Measurements from ENCODE around the gene NAT9. TPM values are rescaled to one million over a fixed set of nuclear protein-coding genes. Genes with fewer than 3 reads are reported as not detected.

Gene NAT9
- total and polyA plus RNA-seq, 2 donors (not counting 3 experiments of a cell fraction or from before 2014, with no cell fraction given), result 39.3 to 44.8 TPM

GRCh38 chr17:74779501-74779900 is 3.4 kb upstream of the NAT9 start:
- TF ChIP-seq JUN (IDR thresholded peaks at IDR 0.05; ENCODE audit: borderline replicate concordance, insufficient read depth, insufficient read length, low read depth) (no peak), FOS (IDR thresholded peaks at IDR 0.05; ENCODE audit: borderline replicate concordance, insufficient read depth, low read length) (no peak), POLR2A (IDR thresholded peaks at IDR 0.05; ENCODE audit: low read depth, low read length) (no peak), GATA2 (IDR thresholded peaks at IDR 0.05; ENCODE audit: insufficient read depth, insufficient read length, low read depth, low read length) (no peak)
- DNase-seq (ENCODE audit: low read depth, low spot score) (no peak), FAIRE-seq (no peak)
- dilution Hi-C loops (cut with MboI; ENCODE audit: extremely low pct_ligation_motif_present, low sequenced_read_pairs), result no loop called here
- H4K20me1 ChIP-seq (replicated peaks; ENCODE audit: control insufficient read depth, extremely low read depth, insufficient read depth, low read length), result no peaks in the 10 kb centered on the region
- no peaks in the 10 kb centered on the region for H3K27me3 ChIP-seq (ENCODE audit: control insufficient read depth in 2 of 2, insufficient read depth in 2 of 2, low read length in 2 of 2)
- intact Hi-C loops (cut with micrococcal nuclease), result loop anchor here (5.0 kb wide), 1 partner anchor 93 kb away; the partner anchor contains the start of gene FDXR
- no peak overlapping the region for H3K27ac ChIP-seq (ENCODE audit: insufficient read depth, low read depth, low read length)
- H3K4me2 ChIP-seq (ENCODE audit: insufficient read depth, low read length), result no peak overlapping the region
- H3K9me3 ChIP-seq (replicated peaks; ENCODE audit: control insufficient read depth, insufficient read depth, low read length), result no peaks in the 10 kb centered on the region
- peaks cover 0 to 3% of the 10 kb centered on the region in 2 experiments for H3K36me3 ChIP-seq (ENCODE audit: control insufficient read depth in 2 of 2, extremely low read depth in 1 of 2, insufficient read depth in 2 of 2, low read length in 2 of 2)
- POLR2A ChIA-PET, result interaction anchor here (0.7 to 1.1 kb wide), 2 partner anchors 9 to 459 kb away, joined by 3 read pairs; no protein-coding TSS in a partner anchor
- peaks cover 19% of the 10 kb centered on the region for H3K79me2 ChIP-seq (ENCODE audit: control insufficient read depth, insufficient read depth, low read length)
- no peak overlapping the region for H2AFZ ChIP-seq (ENCODE audit: low read depth, low read length)
- no peak overlapping the region for H3K9ac ChIP-seq (replicated peaks; ENCODE audit: extremely low read depth, insufficient read depth, low read length)
- H3K4me1 ChIP-seq (ENCODE audit: control insufficient read depth, extremely low read depth, insufficient read depth, low read length), result peaks cover 7% of the 10 kb centered on the region
- no TSS peak for BruUV-seq (replicated peaks)
- no peaks in the 10 kb centered on the region for H3K9me1 ChIP-seq (replicated peaks; ENCODE audit: control insufficient read depth, extremely low read depth, insufficient read depth, low read length)
- H3K4me3 ChIP-seq (replicated peaks in 1 of 3; ENCODE audit: insufficient read depth in 1 of 3, low read depth in 1 of 3, low read length in 3 of 3), result no peak overlapping the region
- CTCF ChIA-PET, result interaction anchor here (1.3 to 5.5 kb wide), 5 partner anchors 9 to 122 kb away, joined by 3 to 29 read pairs (median 5); partner anchors contain the start of gene GRIN2C

- Histone ChIP-seq H3K9me3 (replicated peaks; ENCODE audit: control insufficient read depth, insufficient read depth, low read length) (no peaks in the 10 kb centered on the region), H3K4me3 (replicated peaks in 1 of 3; ENCODE audit: insufficient read depth in 1 of 3, low read depth in 1 of 3, low read length in 3 of 3) (no peak overlapping the region), H3K9ac (replicated peaks; ENCODE audit: extremely low read depth, insufficient read depth, low read length) (no peak overlapping the region), H3K4me2 (ENCODE audit: insufficient read depth, low read length) (no peak overlapping the region), H3K79me2 (ENCODE audit: control insufficient read depth, insufficient read depth, low read length) (peaks cover 20% of the 10 kb centered on the region), H2AFZ (ENCODE audit: low read depth, low read length) (no peak overlapping the region), H3K27me3 (ENCODE audit: control insufficient read depth in 2 of 2, insufficient read depth in 2 of 2, low read length in 2 of 2) (no peaks in the 10 kb centered on the region), H4K20me1 (replicated peaks; ENCODE audit: control insufficient read depth, extremely low read depth, insufficient read depth, low read length) (no peaks in the 10 kb centered on the region), H3K36me3 (ENCODE audit: control insufficient read depth in 2 of 2, extremely low read depth in 1 of 2, insufficient read depth in 2 of 2, low read length in 2 of 2) (peaks cover 0 to 3% of the 10 kb centered on the region in 2 experiments), H3K9me1 (replicated peaks; ENCODE audit: control insufficient read depth, extremely low read depth, insufficient read depth, low read length) (no peaks in the 10 kb centered on the region), H3K4me1 (ENCODE audit: control insufficient read depth, extremely low read depth, insufficient read depth, low read length) (peaks cover 7% of the 10 kb centered on the region), H3K27ac (ENCODE audit: insufficient read depth, low read depth, low read length) (no peak overlapping the region)
- CTCF ChIA-PET, result interaction anchor here (0.5 to 5.5 kb wide), 7 partner anchors 8 to 122 kb away, joined by 3 to 29 read pairs (median 4); partner anchors contain the start of gene GRIN2C
- DNase-seq (ENCODE audit: low read depth, low spot score), result no peak
- BruUV-seq (replicated peaks), result no TSS peak
- peak; percentile 46 for FAIRE-seq
- intact Hi-C loops (cut with micrococcal nuclease), result loop anchor here (5.0 kb wide), 1 partner anchor 93 kb away; the partner anchor contains the start of gene FDXR
- dilution Hi-C loops (cut with MboI; ENCODE audit: extremely low pct_ligation_motif_present, low sequenced_read_pairs), result no loop called here
- POLR2A ChIA-PET, result interaction anchor here (0.7 to 1.1 kb wide), 2 partner anchors 8 to 458 kb away, joined by 3 read pairs; no protein-coding TSS in a partner anchor
- peak; percentile 55 for TF ChIP-seq JUN (IDR thresholded peaks at IDR 0.05; ENCODE audit: borderline replicate concordance, insufficient read depth, insufficient read length, low read depth)
- TF ChIP-seq FOS (IDR thresholded peaks at IDR 0.05; ENCODE audit: borderline replicate concordance, insufficient read depth, low read length), result peak; percentile 12
- TF ChIP-seq MYC (IDR thresholded peaks at IDR 0.05; ENCODE audit: low read depth, low read length), result no peak
- no peak for TF ChIP-seq POLR2AphosphoS5 (IDR thresholded peaks at IDR 0.05; ENCODE audit: insufficient read depth, low read depth, low read length)
- TF ChIP-seq MAX (IDR thresholded peaks at IDR 0.05; ENCODE audit: insufficient read depth, insufficient read length), result no peak
- no peak for TF ChIP-seq EZH2 (IDR thresholded peaks at IDR 0.05; ENCODE audit: borderline replicate concordance, low read depth, low read length, severe bottlenecking)
- TF ChIP-seq CTCF (IDR thresholded peaks at IDR 0.05; ENCODE audit: extremely low read depth in 1 of 2, insufficient read depth in 1 of 2, low read depth in 1 of 2, low read length in 2 of 2), result no peak
- no peak for TF ChIP-seq POLR2A (IDR thresholded peaks at IDR 0.05; ENCODE audit: low read depth, low read length)
- TF ChIP-seq GATA2 (IDR thresholded peaks at IDR 0.05; ENCODE audit: insufficient read depth, insufficient read length, low read depth, low read length), result no peak
Measured at GRCh38 chr17:74778960-74779359, 2.8 kb upstream of the NAT9 start.

All from endothelial cell of umbilical vein (primary cell).